AG04450 (cell line): ENCODE data around the gene CHST11. TPM values are rescaled to one million over a fixed set of nuclear protein-coding genes. Genes with fewer than 3 reads are reported as not detected.
A peak's percentile ranks its signal among the peaks of the same experiment; 100 is the strongest.

Experiments
- CTCF ChIA-PET: fragments of 300-600, 350-600 bp; formaldehyde crosslinking; extraction: SDS; loops from one replicate; lab custom pipeline; 2022; ENCODE audit warnings: antibody characterized with exemption, inconsistent platforms; lab: Charles Lee
- POLR2A ChIA-PET: fragments of 350-600 bp; formaldehyde crosslinking; extraction: SDS; loops from one replicate; lab custom pipeline; 2021; ENCODE audit warnings: antibody characterized with exemption, inconsistent platforms; lab: Yijun Ruan, JAX
- DNase-seq: peaks from one replicate; pipeline ENCODE4 v3.0.0-alpha.2; 2011; ENCODE audit warnings: low read depth, low spot score
- H3K27ac ChIP-seq: one replicate; pipeline ENCODE4 v1.5.1; 2012; ENCODE audit warnings: low read depth, low read length, control low read depth
- H3K27me3 ChIP-seq: one replicate; pipeline ENCODE4 v1.6.0; 2012; ENCODE audit warnings: low read length; ENCODE audit not compliant: control insufficient read depth, insufficient read depth
- H3K4me3 ChIP-seq: 2 replicates; pipeline ENCODE4 v1.5.1; 2011; ENCODE audit warnings: mild to moderate bottlenecking, low read depth, low read length, control low read depth
- H3K9me3 ChIP-seq: 2 replicates; pipeline ENCODE4 v1.5.1; 2012; ENCODE audit warnings: low read length; ENCODE audit not compliant: control insufficient read depth, insufficient read depth
- polyA plus RNA-seq: library from polyadenylated mRNA; depleted of rRNA; stranded (reverse); fragments of >200 nt; gene quantifications from 2 replicates; pipeline ENCODE4 v1.2.3, GENCODE V29; 2011
- TF ChIP-seq, protein P1 (sequence below): IDR thresholded peaks from 2 replicates; pipeline ENCODE4 v1.5.1; 2011; ENCODE audit warnings: low read depth, low read length, control low read depth, inconsistent platforms

The CHST11 gene
- polyA plus RNA-seq, 1 experiment, result 2.7 TPM

DNA sequence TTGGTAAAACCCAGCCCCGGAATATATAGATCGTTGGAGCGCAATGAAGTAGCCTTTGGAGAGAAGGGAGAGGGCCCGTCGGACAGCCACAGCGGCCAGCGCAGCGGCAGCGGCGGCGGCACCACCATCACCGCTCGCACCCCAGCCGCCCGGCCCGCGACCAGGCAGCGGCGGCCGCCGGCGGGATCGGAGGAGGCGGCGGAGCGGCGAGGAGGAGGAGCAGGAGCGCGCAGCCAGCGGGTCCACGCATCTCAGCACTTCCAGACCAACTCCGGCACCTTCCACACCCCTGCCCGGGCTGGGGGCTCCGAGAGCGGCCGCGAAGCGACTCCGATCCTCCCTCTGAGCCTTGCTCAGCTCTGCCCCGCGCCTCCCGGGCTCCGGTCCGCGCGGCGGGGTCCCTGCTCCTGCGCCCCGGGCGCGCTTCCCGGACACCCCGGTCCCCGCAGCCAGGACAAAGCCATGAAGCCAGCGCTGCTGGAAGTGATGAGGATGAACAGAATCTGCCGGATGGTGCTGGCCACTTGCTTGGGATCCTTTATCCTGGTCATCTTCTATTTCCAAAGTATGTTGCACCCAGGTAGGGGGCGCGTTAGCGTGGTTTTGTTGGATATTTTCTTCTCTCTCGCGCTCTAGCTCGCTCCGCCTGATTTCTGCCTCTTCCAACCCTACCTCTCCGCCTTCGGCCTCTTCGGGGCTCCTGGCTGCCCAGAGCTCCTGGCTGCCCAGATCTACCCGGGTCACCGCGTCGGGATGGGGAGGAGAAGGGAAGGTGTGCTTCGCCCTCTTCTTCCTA is 400 bp downstream of the CHST11 start:
- peak; percentile 27 for DNase-seq
- H3K27me3 ChIP-seq, result no peaks in the 10 kb centered on the region
- H3K4me3 ChIP-seq, result peak overlapping the region; percentile 78
- TF ChIP-seq, protein P1, sequence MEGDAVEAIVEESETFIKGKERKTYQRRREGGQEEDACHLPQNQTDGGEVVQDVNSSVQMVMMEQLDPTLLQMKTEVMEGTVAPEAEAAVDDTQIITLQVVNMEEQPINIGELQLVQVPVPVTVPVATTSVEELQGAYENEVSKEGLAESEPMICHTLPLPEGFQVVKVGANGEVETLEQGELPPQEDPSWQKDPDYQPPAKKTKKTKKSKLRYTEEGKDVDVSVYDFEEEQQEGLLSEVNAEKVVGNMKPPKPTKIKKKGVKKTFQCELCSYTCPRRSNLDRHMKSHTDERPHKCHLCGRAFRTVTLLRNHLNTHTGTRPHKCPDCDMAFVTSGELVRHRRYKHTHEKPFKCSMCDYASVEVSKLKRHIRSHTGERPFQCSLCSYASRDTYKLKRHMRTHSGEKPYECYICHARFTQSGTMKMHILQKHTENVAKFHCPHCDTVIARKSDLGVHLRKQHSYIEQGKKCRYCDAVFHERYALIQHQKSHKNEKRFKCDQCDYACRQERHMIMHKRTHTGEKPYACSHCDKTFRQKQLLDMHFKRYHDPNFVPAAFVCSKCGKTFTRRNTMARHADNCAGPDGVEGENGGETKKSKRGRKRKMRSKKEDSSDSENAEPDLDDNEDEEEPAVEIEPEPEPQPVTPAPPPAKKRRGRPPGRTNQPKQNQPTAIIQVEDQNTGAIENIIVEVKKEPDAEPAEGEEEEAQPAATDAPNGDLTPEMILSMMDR, result peak; percentile 55
- no peak overlapping the region for H3K27ac ChIP-seq
- ChIA-PET POLR2A (interaction anchor here (0.6 kb wide), 1 partner anchor 176 kb away, joined by 3 read pairs; no protein-coding TSS in a partner anchor), CTCF (interaction anchor here (0.6 to 2.0 kb wide), 8 partner anchors 21 to 420 kb away, joined by 3 to 6 read pairs (median 4); no protein-coding TSS in a partner anchor)
- H3K9me3 ChIP-seq, result no peaks in the 10 kb centered on the region; the same call in 1 of the 2 replicates

DNA sequence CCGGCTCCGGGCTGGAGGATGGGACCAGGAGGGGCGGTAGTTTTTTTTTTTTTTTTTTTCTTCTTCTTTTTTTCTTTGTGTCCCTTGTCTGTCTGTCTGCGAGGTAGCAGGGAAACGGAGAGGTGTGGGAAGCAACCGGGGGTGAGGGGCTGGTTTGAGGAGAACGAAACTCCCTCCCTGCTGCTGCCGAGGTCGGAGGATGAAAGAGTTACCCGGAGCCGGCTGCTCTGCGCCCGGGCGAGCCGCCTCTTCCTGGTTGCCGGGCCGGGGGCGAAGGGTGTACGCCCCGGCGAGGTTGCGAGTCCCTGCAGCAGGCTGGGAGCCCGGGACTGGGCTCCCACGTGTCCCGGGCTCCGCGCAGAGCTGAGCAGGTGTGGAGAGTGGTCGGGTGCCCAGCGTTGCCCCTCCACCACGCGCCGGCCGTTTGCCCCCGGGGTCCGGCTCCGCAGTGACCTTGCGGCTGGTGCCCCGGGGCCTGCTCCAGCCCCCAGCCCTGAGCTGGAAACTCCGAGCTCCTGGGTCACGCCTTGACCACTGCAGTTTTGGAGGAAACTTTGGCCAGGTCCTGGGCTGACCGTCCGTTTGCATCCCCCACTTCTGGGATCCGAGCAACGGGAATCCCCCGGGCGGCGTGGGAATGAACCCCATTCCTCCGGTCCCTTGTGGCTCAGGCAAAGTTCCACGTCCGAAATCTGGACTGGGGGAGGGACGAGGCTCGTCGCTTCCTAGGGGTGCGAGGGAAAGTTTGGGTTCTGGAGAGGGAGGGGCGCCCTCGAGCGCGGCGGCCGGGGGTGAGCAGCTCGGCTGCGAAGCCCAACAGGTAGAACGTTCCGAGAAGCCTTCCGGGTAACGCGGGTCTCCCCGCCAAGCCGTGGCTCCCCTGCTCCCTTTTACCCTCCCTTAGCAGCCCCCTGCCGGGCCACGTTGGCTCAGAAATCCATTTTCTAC is 1.3 kb downstream of the CHST11 start:
- H3K27ac ChIP-seq, result no peak overlapping the region
- ChIA-PET POLR2A (interaction anchor here (0.6 kb wide), 1 partner anchor 175 kb away, joined by 3 read pairs; no protein-coding TSS in a partner anchor), CTCF (interaction anchor here (0.6 to 2.6 kb wide), 11 partner anchors 20 to 419 kb away, joined by 3 to 10 read pairs (median 5); no protein-coding TSS in a partner anchor)
- no peaks in the 10 kb centered on the region for H3K27me3 ChIP-seq
- no peak for DNase-seq
- TF ChIP-seq, protein P1, result 0 out of 2 replicates have a peak, but pooled peaks have one; percentile 16
- peak overlapping the region; percentile 78 for H3K4me3 ChIP-seq
- no peaks in the 10 kb centered on the region; the same call in 1 of the 2 replicates for H3K9me3 ChIP-seq

DNA sequence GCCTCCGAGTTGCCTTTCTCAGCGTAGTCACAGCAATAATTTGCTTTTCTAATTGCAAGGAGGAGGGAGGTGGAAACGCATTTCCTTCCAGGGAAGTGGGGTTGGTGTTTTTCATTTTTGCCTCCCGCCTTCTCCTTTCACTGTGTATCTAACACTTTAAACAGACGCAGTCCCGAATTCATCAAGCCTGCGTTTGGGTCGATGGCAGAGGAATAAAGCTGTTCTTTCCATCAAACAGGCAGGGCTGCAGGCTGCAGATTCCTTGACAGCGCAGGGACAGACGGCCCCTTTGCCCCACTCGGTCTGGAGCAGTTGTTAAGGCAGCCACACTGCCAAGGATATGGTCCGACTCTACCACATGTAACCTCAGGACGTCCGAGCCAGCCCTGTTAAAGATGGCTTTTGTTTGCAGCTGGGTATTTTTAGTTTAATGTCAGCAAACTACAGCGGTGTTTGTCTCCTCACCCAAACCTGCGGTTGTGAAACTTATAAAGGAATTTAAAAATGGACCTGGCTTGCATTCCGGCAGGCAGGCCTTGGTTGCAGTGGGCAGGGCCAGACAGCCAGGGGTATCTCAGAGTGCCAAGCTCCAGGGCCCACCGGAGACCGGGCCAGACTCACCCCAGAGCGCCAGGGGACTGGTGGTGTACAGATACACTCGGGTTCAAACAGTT is 2.1 kb downstream of the CHST11 start:
- POLR2A ChIA-PET, result interaction anchor here (0.7 kb wide), 1 partner anchor 145 kb away, joined by 4 read pairs; no protein-coding TSS in a partner anchor
- peak overlapping the region; percentile 78 for H3K4me3 ChIP-seq
- TF ChIP-seq, protein P1, result no peak; the same call in 1 of the 2 replicates
- H3K27me3 ChIP-seq, result no peaks in the 10 kb centered on the region
- CTCF ChIA-PET, result interaction anchor here (0.6 to 2.6 kb wide), 5 partner anchors 19 to 418 kb away, joined by 3 to 10 read pairs (median 5); no protein-coding TSS in a partner anchor
- no peaks in the 10 kb centered on the region; the same call in 1 of the 2 replicates for H3K9me3 ChIP-seq
- H3K27ac ChIP-seq, result peak overlapping the region; percentile 2
- no peak for DNase-seq

DNA sequence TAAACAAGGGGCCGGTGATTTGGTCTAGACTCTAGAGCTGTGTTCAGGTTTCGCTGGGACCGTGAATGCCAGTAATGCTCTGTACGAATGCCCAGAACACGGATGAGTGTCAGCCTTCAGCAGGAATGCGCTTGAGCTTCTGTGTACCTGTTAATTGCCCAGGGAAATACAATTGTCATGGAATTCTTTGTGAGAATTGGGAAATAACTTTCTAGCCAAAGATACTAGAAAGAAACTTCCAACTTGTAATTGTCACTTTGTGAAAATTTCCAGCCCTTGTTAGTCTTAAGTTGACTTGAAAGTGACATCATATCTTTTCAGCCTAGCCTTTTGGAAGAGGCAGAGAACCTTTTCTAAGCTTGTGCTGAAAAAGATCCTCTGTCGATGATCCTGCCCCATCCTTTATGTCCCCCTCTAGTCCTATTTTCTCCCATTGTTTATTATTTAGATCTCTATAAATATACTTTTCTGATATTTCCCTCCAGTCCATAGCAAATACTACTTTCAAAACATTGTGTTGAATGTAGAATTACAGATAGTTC is 2.7 kb downstream of the CHST11 start:
- DNase-seq, result no peak
- no peaks in the 10 kb centered on the region for H3K27me3 ChIP-seq
- TF ChIP-seq, protein P1, result no peak
- ChIA-PET CTCF (interaction anchor here (0.5 to 2.6 kb wide), 3 partner anchors 43 to 418 kb away, joined by 4 to 10 read pairs (median 5); no protein-coding TSS in a partner anchor), POLR2A (interaction anchor here (0.7 kb wide), 1 partner anchor 145 kb away, joined by 4 read pairs; no protein-coding TSS in a partner anchor)
- no peaks in the 10 kb centered on the region; the same call in 1 of the 2 replicates for H3K9me3 ChIP-seq
- peak overlapping the region; percentile 2 for H3K27ac ChIP-seq
- H3K4me3 ChIP-seq, result no peak overlapping the region
